AG10803 (cell line): ENCODE measurements around the gene TSEN54.

ENCODE experiments used
- DNase-seq: peaks from one replicate; pipeline ENCODE4 v3.0.0; 2010; ENCODE audit warnings: low read depth
- H3K4me3 ChIP-seq: 2 replicates; pipeline ENCODE4 v1.5.1; 2011; ENCODE audit warnings: mild to moderate bottlenecking, low read length, control low read depth
- CTCF ChIP-seq: conservative IDR thresholded peaks from 2 replicates; pipeline ENCODE4 v1.5.1; 2011; ENCODE audit warnings: mild to moderate bottlenecking, low read length, control low read depth, inconsistent platforms

Gene TSEN54

DNA sequence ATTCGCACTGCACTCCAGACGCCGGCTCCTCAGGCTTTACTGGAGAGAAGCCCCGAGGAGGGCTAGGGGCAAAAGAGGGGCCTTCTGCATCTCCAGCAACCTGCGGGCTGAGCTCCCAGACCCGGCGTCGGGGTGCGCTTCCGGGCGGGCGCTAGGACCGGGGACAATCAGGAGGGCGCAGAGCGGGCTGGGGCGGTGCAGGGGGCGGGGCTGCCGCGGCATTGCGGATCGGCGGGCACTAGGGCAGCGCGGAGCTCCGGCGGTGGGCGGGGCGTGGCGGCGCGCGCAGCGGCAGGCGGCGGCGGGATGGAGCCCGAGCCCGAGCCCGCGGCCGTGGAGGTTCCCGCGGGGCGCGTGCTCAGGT lies at the start of gene TSEN54:
Gene TSEN54 (plus strand): TSS at position 274 of the 364 bp plus-strand sequence. CDS start 33 bp downstream, at position 307.
- peak within 1 kb of the TSS; percentile 75 for H3K4me3 ChIP-seq
- DNase-seq = peak; percentile 83
- TF ChIP-seq CTCF = no peak

GRCh38 chr17:75468291-75468754 lies 48.0 kb upstream of the TSEN54 start:
- H3K4me3 ChIP-seq = no peak overlapping the region
- no peak for TF ChIP-seq CTCF
- peak; percentile 6 for DNase-seq

DNA sequence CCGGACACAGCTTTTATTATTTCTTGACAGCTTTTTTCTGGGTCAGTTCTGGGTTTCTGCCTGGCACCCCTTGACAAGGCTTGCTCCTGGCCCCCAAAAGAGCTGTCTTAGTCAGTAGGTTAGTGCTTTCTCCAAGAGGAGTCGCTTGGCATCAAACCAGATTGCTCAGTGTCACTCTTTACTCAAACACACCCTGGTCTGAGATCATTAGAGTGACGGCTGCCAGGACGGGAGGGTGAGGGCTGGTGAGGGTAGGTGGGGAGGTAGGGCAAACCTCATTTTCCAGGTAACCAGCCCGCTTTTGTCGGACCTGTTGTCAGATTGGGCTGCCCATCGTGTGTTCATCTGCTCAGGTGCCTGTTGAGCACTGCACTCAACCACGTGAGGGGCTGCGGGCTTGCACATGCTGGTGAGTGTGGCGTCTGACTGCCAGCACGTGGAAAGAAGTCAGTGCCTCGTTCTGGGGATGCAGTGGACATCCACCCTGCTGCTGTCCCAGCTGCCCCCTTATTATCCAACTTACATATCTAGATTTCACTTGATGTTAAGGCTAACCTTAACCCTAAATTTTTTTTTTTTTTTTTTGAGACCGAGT lies 47.5 kb upstream of the TSEN54 start:
- no peak for DNase-seq
- H3K4me3 ChIP-seq = no peak overlapping the region
- no peak for TF ChIP-seq CTCF

- no peak for DNase-seq
- H3K4me3 ChIP-seq = no peak overlapping the region
- TF ChIP-seq CTCF = no peak
Measured at GRCh38 chr17:75471207-75471606, 45.1 kb upstream of the TSEN54 start.

DNA sequence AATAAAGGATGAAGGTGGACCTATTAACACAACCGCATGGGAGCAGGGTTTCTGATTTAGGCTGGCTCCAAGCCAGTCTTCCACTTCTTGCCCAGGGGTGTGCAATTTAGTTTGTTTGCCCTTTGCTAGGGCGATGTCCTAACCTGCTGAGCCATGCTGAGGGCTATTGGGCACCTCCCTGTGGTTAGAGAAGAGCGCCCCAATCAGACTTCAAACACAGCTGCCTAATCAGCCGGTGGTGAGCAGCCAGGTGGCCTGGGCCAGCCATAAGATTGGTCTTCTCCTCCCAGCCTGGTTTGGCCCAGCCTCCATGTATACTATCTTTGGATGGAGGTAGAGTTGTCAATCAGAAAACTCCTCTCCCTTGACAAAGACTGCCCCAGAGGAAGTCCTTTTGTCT lies 44.2 kb upstream of the TSEN54 start:
- no peak for DNase-seq

GRCh38 chr17:75473246-75473645 lies 43.1 kb upstream of the TSEN54 start:
- TF ChIP-seq CTCF = no peak
- no peak overlapping the region for H3K4me3 ChIP-seq
- no peak for DNase-seq

More for the DNA sequence above, 44.2 kb upstream of the TSEN54 start:
- no peak overlapping the region for H3K4me3 ChIP-seq
- no peak for TF ChIP-seq CTCF

GRCh38 chr17:75474736-75475135 lies 41.6 kb upstream of the TSEN54 start:
- no peak for TF ChIP-seq CTCF
- no peak for DNase-seq
- no peak overlapping the region for H3K4me3 ChIP-seq
